GM19023 (cell line): Measurements from ENCODE around the gene CASP8.
"Not testable (repeated sequence)": the region's sequence is repeated elsewhere in the genome, so short reads cannot be mapped to it uniquely, and the experiment has no call there.

Source experiments
- ATAC-seq: cut with Tn5 transposase; IDR thresholded peaks from one replicate; pipeline ENCODE4 v1.9.1; 2021; ENCODE audit warnings: mild to moderate bottlenecking, moderate library complexity; ENCODE audit not compliant: unreplicated experiment

CASP8 gene

GRCh38 chr2:201269764-201270163 lies 9.4 kb downstream of the CASP8 start:
- no peak for ATAC-seq

GRCh38 chr2:201270293-201271001 lies 10.1 kb downstream of the CASP8 start:
- ATAC-seq = no peak

- no peak for ATAC-seq
Measured at GRCh38 chr2:201271917-201272316, 11.6 kb downstream of the CASP8 start.

- ATAC-seq = no peak
Measured at GRCh38 chr2:201273330-201273983, 13.1 kb downstream of the CASP8 start.

- no peak for ATAC-seq
Measured at GRCh38 chr2:201275069-201275468, 14.7 kb downstream of the CASP8 start.

- no peak for ATAC-seq
Measured at GRCh38 chr2:201275990-201276389, 15.7 kb downstream of the CASP8 start.

GRCh38 chr2:201276511-201276910 lies 16.2 kb downstream of the CASP8 start:
- no peak for ATAC-seq

GRCh38 chr2:201279079-201279478 lies 18.7 kb downstream of the CASP8 start:
- ATAC-seq = no peak

GRCh38 chr2:201280191-201281040 lies 20.1 kb downstream of the CASP8 start:
- ATAC-seq = no peak

- no peak for ATAC-seq
Measured at GRCh38 chr2:201285499-201285898, 25.2 kb downstream of the CASP8 start.

GRCh38 chr2:201290457-201291148 lies 30.3 kb downstream of the CASP8 start:
- ATAC-seq = not testable (repeated sequence)

- ATAC-seq = no peak
Measured at GRCh38 chr2:201298462-201299052, 38.2 kb downstream of the CASP8 start.

GRCh38 chr2:201299929-201300328 lies 39.6 kb downstream of the CASP8 start:
- ATAC-seq = not testable (repeated sequence)

- ATAC-seq = no peak
Measured at GRCh38 chr2:201307876-201308275, 47.5 kb downstream of the CASP8 start.

- no peak for ATAC-seq
Measured at GRCh38 chr2:201308914-201309313, 48.6 kb downstream of the CASP8 start.

GRCh38 chr2:201313362-201313761 lies 53.0 kb downstream of the CASP8 start:
- ATAC-seq = no peak

GRCh38 chr2:201319511-201319910 lies 59.2 kb downstream of the CASP8 start:
- no peak for ATAC-seq

- no peak for ATAC-seq
Measured at GRCh38 chr2:201320257-201320656, 59.9 kb downstream of the CASP8 start.

- ATAC-seq = no peak
Measured at GRCh38 chr2:201320701-201321100, 60.4 kb downstream of the CASP8 start.

- ATAC-seq = no peak
Measured at GRCh38 chr2:201322772-201323171, 62.4 kb downstream of the CASP8 start.

GRCh38 chr2:201327678-201328077 lies 67.3 kb downstream of the CASP8 start:
- ATAC-seq = no peak
